OCI-LY3 (cell line): Measurements from ENCODE around the gene NDUFAF7.

Source experiments
- CTCF ChIP-seq: fragments of 200-600, 300-600 bp; sonication (generic); IDR thresholded peaks from 2 replicates; pipeline ENCODE4 v1.5.1; 2014; ENCODE audit warnings: antibody characterized with exemption, low read length, low read depth
- EZH2phosphoT487 ChIP-seq: fragments of 200-600 bp; shearing (Covaris generic); IDR thresholded peaks from 2 replicates; pipeline ENCODE4 v1.6.1; 2018; ENCODE audit warnings: antibody characterized with exemption, mixed run types, low read depth

GRCh38 chr2:37203708-37204107 is 27.8 kb upstream of the NDUFAF7 start:
- TF ChIP-seq CTCF (no peak), EZH2phosphoT487 (no peak)
